GM12878 (cell line): ENCODE measurements around the gene PRDM16. TPM values are rescaled to one million over a fixed set of nuclear protein-coding genes. Genes with fewer than 3 reads are reported as not detected.

Experiments
- ATAC-seq: fragments of 200-7000 bp; cut with Tn5 transposase; 3 replicates; pipeline ENCODE4 v1.9.1; 2020; ENCODE audit warnings: mild to moderate bottlenecking, moderate library complexity
- BruUV-seq: library from RNA; stranded (reverse); fragments of 400-500 nt; replicated peaks from 2 replicates; lab custom pipeline; 2021; lab: Mats Ljungman, UMichigan
- CTCF ChIA-PET: fragments of 300-600 bp; sonication (Branson Sonifier 250); formaldehyde crosslinking; extraction: SDS; loops from one replicate; lab custom pipeline; 2021; ENCODE audit warnings: inconsistent platforms; lab: Yijun Ruan, JAX
- POLR2A ChIA-PET: fragments of 350-600 bp; formaldehyde crosslinking; extraction: SDS; loops from one replicate; lab custom pipeline; 2021; ENCODE audit warnings: inconsistent platforms; lab: Charles Lee
- RAD21 ChIA-PET: fragments of 300-600 bp; sonication (Branson Sonifier 250); formaldehyde crosslinking; loops from one replicate; lab custom pipeline; 2023; ENCODE audit warnings: antibody characterized with exemption; ENCODE audit not compliant: unreplicated experiment; lab: Charles Lee
- SMC1A ChIA-PET: fragments of 300-600 bp; sonication (Branson Sonifier 250); formaldehyde crosslinking; loops from one replicate; lab custom pipeline; 2023; ENCODE audit not compliant: unreplicated experiment, uncharacterized antibody; lab: Charles Lee
- DNase-seq: peaks from one replicate; pipeline ENCODE4 v3.0.0-alpha.2; 2011; ENCODE audit warnings: low read depth, low spot score
- FAIRE-seq: peaks from 3 replicates; lab custom pipeline; 2011; peaks lifted over from hg19 to GRCh38; lab: Jason Lieb, UNC
- H2AFZ ChIP-seq: 2 replicates; pipeline ENCODE4 v1.6.0; 2011; ENCODE audit warnings: low read depth, low read length, control low read depth; ENCODE audit not compliant: control insufficient read depth
- H3K27ac ChIP-seq: 2 replicates; pipeline ENCODE4 v1.5.1; 2011; ENCODE audit warnings: control low read depth; ENCODE audit not compliant: control insufficient read depth, insufficient read depth
- H3K27me3 ChIP-seq, 2 experiments: replicated peaks in 1 of 2; 2 replicates each; pipeline versions ENCODE4 v1.6.0 to v1.6.1; 2011; ENCODE audit warnings: low read length in 1 of 2; ENCODE audit not compliant: control insufficient read depth in 2 of 2, insufficient read depth in 2 of 2
- H3K36me3 ChIP-seq, 2 experiments: 2 replicates each; pipeline ENCODE4 v1.5.1; 2011; ENCODE audit warnings: low read length in 1 of 2; ENCODE audit not compliant: control insufficient read depth in 2 of 2, insufficient read depth in 2 of 2
- H3K4me1 ChIP-seq: 2 replicates; pipeline ENCODE4 v1.6.1; 2011; ENCODE audit warnings: mild to moderate bottlenecking, low read length, moderate library complexity, mixed read lengths; ENCODE audit not compliant: control insufficient read depth, insufficient read depth
- H3K4me2 ChIP-seq: 2 replicates; pipeline ENCODE4 v1.6.0; 2011; ENCODE audit warnings: control low read depth; ENCODE audit not compliant: control insufficient read depth, insufficient read depth
- H3K4me3 ChIP-seq: fragments of 200-600 bp; sonication (generic); 2 replicates; pipeline ENCODE4 v1.5.1; 2016
- H3K79me2 ChIP-seq: 2 replicates; pipeline ENCODE4 v1.6.0; 2011; ENCODE audit warnings: low read length; ENCODE audit not compliant: control insufficient read depth, insufficient read depth
- H3K9ac ChIP-seq: 2 replicates; pipeline ENCODE4 v1.8.0; 2011; ENCODE audit warnings: low read length, control low read depth, mixed read lengths; ENCODE audit not compliant: control insufficient read depth, insufficient read depth
- H3K9me3 ChIP-seq: replicated peaks from 3 replicates; pipeline ENCODE4 v1.5.1; 2011; ENCODE audit warnings: mild to moderate bottlenecking, low read length; ENCODE audit not compliant: control insufficient read depth, insufficient read depth
- H4K20me1 ChIP-seq: 2 replicates; pipeline ENCODE4 v1.6.0; 2011; ENCODE audit not compliant: control insufficient read depth, insufficient read depth
- BCLAF1 ChIP-seq: fragments of 450-650 bp; IDR thresholded peaks from 2 replicates; pipeline ENCODE4 v1.6.1; 2017; ENCODE audit warnings: antibody characterized with exemption, mild to moderate bottlenecking, moderate library complexity
- NFXL1 ChIP-seq: fragments of 450-650 bp; IDR thresholded peaks from 2 replicates; pipeline ENCODE4 v1.6.1; 2017; ENCODE audit warnings: antibody characterized with exemption, mild to moderate bottlenecking, borderline replicate concordance
- PAX5 ChIP-seq: IDR thresholded peaks from 2 replicates; pipeline ENCODE4 v1.6.1; 2011; ENCODE audit warnings: low read depth, low read length, borderline replicate concordance
- PAX8 ChIP-seq: fragments of 450-650 bp; IDR thresholded peaks from 2 replicates; pipeline ENCODE4 v1.6.1; 2017; ENCODE audit warnings: mild to moderate bottlenecking, moderate library complexity
- SKIL ChIP-seq: fragments of 450-650 bp; IDR thresholded peaks from 2 replicates; pipeline ENCODE4 v1.6.1; 2017; ENCODE audit warnings: mild to moderate bottlenecking, low read depth, inconsistent platforms; ENCODE audit not compliant: poor library complexity, severe bottlenecking
- SMARCA5 ChIP-seq: fragments of 450-650 bp; IDR thresholded peaks from 2 replicates; pipeline ENCODE4 v1.6.1; 2017; ENCODE audit warnings: mild to moderate bottlenecking
- WGBS: methylation state at CpG from one replicate; pipeline ENCODE4 v1.1.6; 2016; ENCODE audit warnings: low lambda C conversion rate; ENCODE audit not compliant: insufficient replicate concordance, insufficient coverage; ENCODE audit errors: missing lambda C conversion rate; 5-methylcytosine and 5-hydroxymethylcytosine counted together
- in situ Hi-C: fragments of 300-500 bp; cut with MboI; formaldehyde crosslinking; loops from 9 replicates; pipeline ENCODE4 v1.14.3; 2018; ENCODE audit warnings: mixed read lengths
- intact Hi-C: fragments of 100-400 bp; cut with micrococcal nuclease; formaldehyde crosslinking; loops from one replicate; pipeline ENCODE4 v1.14.2; 2022; ENCODE audit not compliant: unreplicated experiment
- polyA plus RNA-seq, 11 experiments: library from polyadenylated mRNA; depleted of rRNA in 4 of 11; unstranded in 6 of 11; stranded (reverse) in 5 of 11; fragments of >200 nt; fragmentation: Nextera tagmentation in 4 of 11; fragmentation: Illumina TruSeq in 1 of 11; extraction: Ambion mirVana in 4 of 11; extraction: Trizol in 1 of 11; gene quantifications; 1 replicate in 1 of 11; 2 replicates in 10 of 11; pipeline versions ENCODE4 v1.2.1 to v1.2.3, GENCODE V29; 2011 to 2016; ENCODE audit warnings: inconsistent platforms in 2 of 11, missing spikeins in 2 of 11, low read depth in 1 of 11
- total RNA-seq, 4 experiments: library from RNA; depleted of rRNA in 3 of 4; stranded (reverse); fragments of >200 nt in 3 of 4; fragmentation: Illumina TruSeq in 1 of 4; extraction: Trizol in 1 of 4; gene quantifications; 2 replicates each; pipeline versions ENCODE4 v1.2.1 to v1.2.3, GENCODE V29; 2013 to 2021

The PRDM16 gene
- total and polyA plus RNA-seq, 10 of the 15 experiments (the other 5 are each of a cell fraction or from before 2014, with no cell fraction given), result 0.03 TPM; not detected in 9

- 14% methylated on average over 18 of the region's 18 CpGs for WGBS
- Histone ChIP-seq H3K9ac (no peak overlapping the region), H3K27me3 (no peaks in the 10 kb centered on the region; a peak in 1 of 4 replicates), H3K36me3 (no peaks in the 10 kb centered on the region), H4K20me1 (no peaks in the 10 kb centered on the region), H2AFZ (no peak overlapping the region), H3K27ac (no peak overlapping the region), H3K4me3 (no peak overlapping the region), H3K79me2 (no peaks in the 10 kb centered on the region), H3K4me2 (no peak overlapping the region), H3K9me3 (no peaks in the 10 kb centered on the region), H3K4me1 (no peaks in the 10 kb centered on the region)
- TF ChIP-seq PAX8 (no peak), SKIL (no peak), BCLAF1 (no peak), NFXL1 (no peak), PAX5 (no peak), SMARCA5 (no peak)
- ChIA-PET POLR2A (no interaction called here), SMC1A (no interaction called here), RAD21 (no interaction called here), CTCF (no interaction called here)
- no peak for FAIRE-seq
- intact Hi-C loops, result no loop called here
- no peak for DNase-seq
- no TSS peak for BruUV-seq
- no peak for ATAC-seq
- in situ Hi-C loops, result no loop called here
Observed at GRCh38 chr1:3457910-3458883, 389.2 kb downstream of the PRDM16 start.
